ENCODE data around the gene METTL2B.
A peak's percentile ranks its signal among the peaks of the same experiment; 100 is the strongest.
"Not testable (repeated sequence)": the region's sequence is repeated elsewhere in the genome, so short reads cannot be mapped to it uniquely, and the experiment has no call there.

METTL2B gene

DNA sequence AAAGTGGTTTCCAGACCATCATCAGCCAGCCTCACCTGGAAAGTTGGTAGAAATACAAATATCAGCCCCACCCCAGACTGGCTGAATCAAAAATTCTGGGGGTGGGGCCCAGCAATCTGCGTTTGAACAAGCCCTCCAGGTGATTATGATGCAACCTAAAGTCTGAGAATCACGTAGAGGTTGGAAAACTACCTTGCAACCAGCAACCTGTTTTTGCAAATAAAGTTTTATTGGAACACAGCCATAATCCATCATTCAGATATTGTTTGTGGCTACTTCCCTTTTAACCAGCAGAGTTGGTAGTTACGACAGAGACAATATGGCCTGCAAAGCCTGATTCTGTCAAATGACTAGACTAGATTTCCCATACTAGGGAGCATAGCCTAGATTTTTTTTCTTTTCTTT, 49.5 kb downstream of the METTL2B start:
- not testable (repeated sequence) for H3K4me3 Mint-ChIP-seq; ATAC-seq; H3K27ac Mint-ChIP-seq; H3K36me3 Mint-ChIP-seq (ENCODE audit: low read depth); H3K9me3 Mint-ChIP-seq; DNase-seq; H3K27me3 Mint-ChIP-seq
- peaks cover 14% of the 10 kb centered on the region for H3K4me1 Mint-ChIP-seq

DNA sequence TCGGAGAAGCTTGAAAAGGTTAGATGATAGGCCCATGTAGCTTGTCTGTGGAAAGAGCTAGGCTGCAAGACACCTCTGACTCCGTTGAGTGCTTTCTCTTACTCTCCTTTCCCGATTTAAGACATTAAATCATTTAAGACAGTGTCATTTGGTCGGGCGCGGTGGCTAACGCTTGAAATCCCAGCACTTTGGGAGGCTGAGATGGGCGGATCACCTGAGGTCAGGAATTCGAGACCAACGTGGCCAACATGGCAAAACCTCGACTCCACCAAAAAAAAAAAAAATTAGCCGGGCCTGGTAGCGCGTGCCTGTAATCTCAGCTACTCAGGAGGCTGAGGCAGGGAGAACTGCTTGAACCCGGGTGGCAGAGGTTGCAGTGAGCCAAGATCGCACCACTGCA, 52.6 kb downstream of the METTL2B start:
- DNase-seq; H3K36me3 Mint-ChIP-seq (ENCODE audit: low read depth); ATAC-seq; H3K27me3 Mint-ChIP-seq; H3K4me3 Mint-ChIP-seq; H3K9me3 Mint-ChIP-seq; H3K27ac Mint-ChIP-seq: not testable (repeated sequence)
- peaks cover 21% of the 10 kb centered on the region for H3K4me1 Mint-ChIP-seq

DNA sequence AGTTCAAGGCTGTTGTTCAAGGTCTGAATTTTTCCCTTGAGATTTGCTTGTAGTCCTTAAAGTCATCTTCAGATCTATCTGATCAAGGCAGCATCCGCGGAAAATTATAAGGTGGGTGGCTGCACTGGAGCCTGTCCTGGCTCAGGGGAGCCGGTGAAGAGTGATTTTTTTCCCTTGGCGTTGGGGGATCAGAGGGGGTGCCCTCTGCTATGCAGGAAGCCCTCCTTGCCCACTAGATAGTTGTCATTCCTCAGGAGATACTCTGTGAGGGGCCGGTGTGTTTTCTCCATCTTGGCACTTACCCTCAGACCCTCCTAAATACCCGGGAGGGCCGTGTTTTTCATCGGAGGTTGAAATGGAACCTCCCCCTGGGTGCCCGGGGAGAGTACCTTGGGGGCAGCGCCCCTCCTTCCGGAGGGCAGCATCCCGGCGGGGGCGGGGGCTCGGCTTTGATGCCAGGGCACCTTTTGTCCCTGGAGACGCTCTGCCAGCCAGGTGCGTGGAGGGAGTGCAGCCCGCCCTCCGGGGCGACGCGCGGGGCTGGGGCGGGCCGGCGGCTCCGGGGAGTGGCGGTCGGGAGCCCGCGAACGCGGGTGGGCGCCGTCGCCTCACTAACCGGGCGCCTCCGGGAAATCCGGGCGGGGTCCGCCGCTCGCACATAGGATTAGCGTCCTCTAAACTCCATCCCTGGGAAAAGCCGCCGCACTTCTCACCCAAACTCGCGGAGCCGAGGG, 53.7 kb downstream of the METTL2B start:
- Mint-ChIP-seq H3K36me3 (ENCODE audit: low read depth) (peaks cover 12% of the 10 kb centered on the region), H3K4me1 (peaks cover 25% of the 10 kb centered on the region)
- peak; percentile 30 for ATAC-seq

DNA sequence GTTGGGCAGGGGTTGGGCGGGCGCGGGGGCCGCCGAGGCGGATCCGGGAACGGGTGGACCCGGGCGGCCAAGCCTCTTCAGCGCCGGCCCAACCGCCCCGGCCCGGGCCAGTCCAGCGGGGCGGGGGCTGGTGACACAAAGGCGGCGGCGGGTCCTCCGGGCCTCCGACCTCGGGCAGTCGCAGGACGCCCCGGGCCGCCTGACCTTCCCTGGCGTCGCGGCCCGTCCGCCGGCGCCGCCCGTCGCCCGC, 54.2 kb downstream of the METTL2B start:
- Mint-ChIP-seq H3K36me3 (ENCODE audit: low read depth) (peaks cover 12% of the 10 kb centered on the region), H3K4me1 (peaks cover 28% of the 10 kb centered on the region), H3K27ac (no peak overlapping the region), H3K9me3 (no peaks in the 10 kb centered on the region), H3K4me3 (no peak overlapping the region), H3K27me3 (no peaks in the 10 kb centered on the region)
- DNase-seq, result no peak
- no peak for ATAC-seq

More for the DNA sequence above, 53.7 kb downstream of the METTL2B start:
- not testable (repeated sequence) for H3K9me3 Mint-ChIP-seq, H3K27me3 Mint-ChIP-seq
- Mint-ChIP-seq H3K4me3 (peak overlapping the region; percentile 79), H3K27ac (peak overlapping the region; percentile 88)
- peak; percentile 50 for DNase-seq

DNA sequence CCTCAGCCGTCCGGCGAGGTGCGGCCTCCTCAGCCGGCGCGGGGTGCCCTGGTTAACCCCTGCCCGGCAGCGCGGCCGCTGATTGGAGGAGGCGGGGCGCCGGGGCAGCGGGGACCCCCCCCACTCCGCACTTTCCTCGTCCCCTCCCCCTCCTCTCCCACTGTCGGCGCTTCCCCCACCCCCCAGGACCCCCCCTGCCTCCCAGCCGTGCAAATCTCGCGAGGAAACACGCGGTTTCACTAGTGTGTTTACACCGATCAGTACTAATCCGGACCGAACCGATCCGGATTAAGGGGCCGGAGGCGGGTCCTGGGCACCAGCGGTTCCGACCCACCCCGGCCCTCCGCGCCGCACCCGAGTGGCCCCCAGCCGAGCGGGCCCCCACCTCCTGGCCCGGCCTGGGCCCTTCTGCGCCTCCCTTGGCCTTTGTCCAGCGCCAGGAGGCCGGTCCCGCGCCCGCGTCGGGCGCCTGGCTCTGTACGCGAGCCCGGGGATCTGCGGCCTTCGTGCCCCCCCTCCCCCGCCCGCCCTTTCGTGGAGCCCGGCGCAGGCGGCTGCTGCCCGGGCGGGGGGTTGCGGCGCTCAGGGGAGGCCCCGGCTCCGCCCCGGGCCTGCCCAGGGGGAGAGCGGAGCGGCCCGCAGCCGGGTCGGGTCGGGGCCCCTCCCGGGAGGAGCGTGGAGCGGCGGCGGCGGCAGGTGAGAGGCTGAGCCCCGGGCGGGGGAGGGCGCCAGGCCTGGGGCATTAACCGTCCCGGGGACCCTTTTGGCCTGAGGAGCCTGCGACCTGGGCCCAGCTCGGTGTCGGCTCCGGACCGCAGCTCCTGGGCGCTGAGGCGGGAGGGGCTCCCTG, 54.8 kb downstream of the METTL2B start:
- H3K4me3 Mint-ChIP-seq, result peak overlapping the region; percentile 93
- H3K27ac Mint-ChIP-seq, H3K9me3 Mint-ChIP-seq, H3K27me3 Mint-ChIP-seq: not testable (repeated sequence)
- H3K4me1 Mint-ChIP-seq, result peaks cover 28% of the 10 kb centered on the region
- peaks cover 12% of the 10 kb centered on the region for H3K36me3 Mint-ChIP-seq (ENCODE audit: low read depth)
- peak; percentile 84 for ATAC-seq
- peak; percentile 83 for DNase-seq

DNA sequence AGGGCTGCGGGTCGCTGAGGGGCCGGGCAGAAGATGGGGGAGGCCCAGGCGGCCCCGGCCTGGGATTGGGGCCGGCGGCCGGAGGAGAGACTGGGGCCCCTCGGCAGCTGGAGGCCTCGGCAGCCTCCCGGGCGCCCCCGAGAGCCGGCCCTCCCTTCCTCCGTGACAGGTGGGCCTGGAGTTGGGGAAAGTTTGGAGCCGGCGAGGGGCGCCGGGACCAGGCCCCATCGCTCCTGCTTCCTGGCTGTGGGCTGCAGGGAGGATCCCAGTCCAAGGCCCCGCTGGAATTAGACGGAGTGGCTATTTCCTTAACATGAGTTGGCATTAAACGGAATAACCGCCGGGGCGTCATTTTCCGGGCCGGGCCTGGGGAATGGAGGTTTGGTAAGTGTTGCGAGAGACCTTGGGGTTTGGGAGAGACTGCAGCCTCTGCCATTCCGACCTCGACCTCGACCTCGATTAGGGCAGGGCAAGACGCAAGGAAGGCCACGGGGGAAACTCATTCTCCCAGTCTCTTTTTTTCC, 55.5 kb downstream of the METTL2B start:
- not testable (repeated sequence) for H3K27me3 Mint-ChIP-seq, H3K9me3 Mint-ChIP-seq
- Mint-ChIP-seq H3K4me3 (peak overlapping the region; percentile 93), H3K27ac (peak overlapping the region; percentile 96), H3K36me3 (ENCODE audit: low read depth) (peaks cover 14% of the 10 kb centered on the region), H3K4me1 (peaks cover 28% of the 10 kb centered on the region)
- ATAC-seq (peak; percentile 3), DNase-seq (peak; percentile 40)

DNA sequence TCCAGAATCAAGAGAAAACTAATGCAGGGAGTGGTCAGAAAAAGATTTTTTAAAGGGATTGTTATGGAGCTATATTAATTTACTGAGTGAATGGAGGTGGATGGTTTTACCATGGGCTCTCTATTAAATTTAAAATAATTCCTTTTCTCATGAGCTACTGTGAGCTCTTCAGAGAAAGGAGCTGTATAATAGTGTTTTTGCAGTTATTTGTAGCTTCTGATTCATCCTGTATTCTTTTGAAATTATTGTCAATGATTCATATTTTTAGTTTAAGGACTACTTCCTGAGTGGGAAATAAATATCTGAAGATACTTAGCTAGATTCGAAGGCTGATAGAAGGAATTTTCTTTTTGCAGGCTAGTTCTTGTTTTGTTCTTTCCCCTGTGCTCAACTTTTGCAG, 56.4 kb downstream of the METTL2B start:
- H3K9me3 Mint-ChIP-seq, DNase-seq, ATAC-seq, H3K27me3 Mint-ChIP-seq: not testable (repeated sequence)
- H3K27ac Mint-ChIP-seq, result peak overlapping the region; percentile 96
- H3K36me3 Mint-ChIP-seq (ENCODE audit: low read depth), result peaks cover 15% of the 10 kb centered on the region
- H3K4me1 Mint-ChIP-seq, result peaks cover 32% of the 10 kb centered on the region
- H3K4me3 Mint-ChIP-seq, result peak overlapping the region; percentile 93

DNA sequence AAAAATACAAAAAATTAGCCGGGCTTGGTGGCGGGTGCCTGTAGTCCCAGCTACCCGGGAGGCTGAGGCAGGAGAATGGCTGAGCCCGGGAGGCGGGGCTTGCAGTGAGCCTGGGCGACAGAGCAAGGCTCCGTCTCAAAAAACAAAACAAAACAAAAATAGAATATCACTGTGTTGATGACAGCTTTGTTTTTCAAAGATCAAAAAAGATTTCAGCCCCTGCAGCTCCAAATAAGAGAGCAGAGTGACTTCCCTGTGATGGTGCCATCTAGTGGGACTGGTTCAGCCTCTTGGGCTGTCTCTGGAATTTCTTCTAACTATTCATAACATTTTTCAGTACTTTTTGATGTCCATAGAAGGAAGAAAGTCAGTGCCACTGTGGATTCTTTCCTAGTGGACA, 60.9 kb downstream of the METTL2B start:
- H3K4me3 Mint-ChIP-seq, H3K27ac Mint-ChIP-seq, DNase-seq, H3K9me3 Mint-ChIP-seq, H3K27me3 Mint-ChIP-seq: not testable (repeated sequence)
- peaks cover 29% of the 10 kb centered on the region for H3K36me3 Mint-ChIP-seq (ENCODE audit: low read depth)
- peak; percentile 63 for ATAC-seq
- H3K4me1 Mint-ChIP-seq, result peaks cover 30% of the 10 kb centered on the region

DNA sequence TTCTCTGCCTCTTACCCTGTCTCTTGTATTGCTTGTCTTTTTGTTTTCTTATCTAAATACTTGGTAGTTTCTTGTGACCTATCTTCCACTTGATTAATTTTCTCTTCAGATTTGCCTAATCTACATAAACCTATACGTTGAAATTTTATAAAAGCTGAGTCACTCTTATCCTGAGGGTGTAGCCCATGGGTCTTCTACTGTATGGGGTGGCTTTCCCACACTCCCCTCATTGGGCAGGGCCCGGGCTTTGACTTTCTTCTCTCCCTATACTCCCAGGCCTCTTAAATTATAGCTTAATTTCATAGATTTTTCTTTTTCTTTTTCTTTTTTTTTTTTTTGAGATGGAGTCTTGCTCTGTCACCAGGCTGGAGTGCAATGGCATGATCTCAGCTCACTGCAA, 66.0 kb downstream of the METTL2B start:
- not testable (repeated sequence) for DNase-seq, ATAC-seq, H3K27me3 Mint-ChIP-seq, H3K9me3 Mint-ChIP-seq, H3K4me3 Mint-ChIP-seq
- Mint-ChIP-seq H3K4me1 (peaks cover 13% of the 10 kb centered on the region), H3K36me3 (ENCODE audit: low read depth) (peaks cover 26% of the 10 kb centered on the region), H3K27ac (peak overlapping the region; percentile 55)

DNA sequence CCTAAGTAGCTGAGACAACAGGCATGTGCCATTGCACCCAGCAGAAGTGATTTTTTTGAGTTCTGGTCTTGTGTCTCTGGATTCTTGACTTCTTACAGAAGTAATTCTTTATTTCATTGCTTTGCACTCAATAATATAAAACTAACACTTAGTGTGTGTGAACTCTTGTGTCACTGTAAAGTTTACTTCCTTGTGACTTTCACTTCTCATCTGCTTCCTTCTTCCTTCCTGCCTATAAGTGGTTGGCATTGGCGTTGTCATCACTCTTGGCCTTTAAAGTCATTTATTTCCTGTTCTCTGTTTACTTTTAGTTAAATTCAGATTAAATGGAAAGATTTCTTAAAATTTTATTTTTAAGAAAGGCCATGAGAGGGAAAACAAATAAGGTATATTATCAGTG, 66.8 kb downstream of the METTL2B start:
- H3K4me1 Mint-ChIP-seq, H3K9me3 Mint-ChIP-seq, H3K4me3 Mint-ChIP-seq, H3K27ac Mint-ChIP-seq, DNase-seq, H3K27me3 Mint-ChIP-seq: not testable (repeated sequence)
- ATAC-seq, result peak; percentile 40
- H3K36me3 Mint-ChIP-seq (ENCODE audit: low read depth), result peaks cover 25% of the 10 kb centered on the region

DNA sequence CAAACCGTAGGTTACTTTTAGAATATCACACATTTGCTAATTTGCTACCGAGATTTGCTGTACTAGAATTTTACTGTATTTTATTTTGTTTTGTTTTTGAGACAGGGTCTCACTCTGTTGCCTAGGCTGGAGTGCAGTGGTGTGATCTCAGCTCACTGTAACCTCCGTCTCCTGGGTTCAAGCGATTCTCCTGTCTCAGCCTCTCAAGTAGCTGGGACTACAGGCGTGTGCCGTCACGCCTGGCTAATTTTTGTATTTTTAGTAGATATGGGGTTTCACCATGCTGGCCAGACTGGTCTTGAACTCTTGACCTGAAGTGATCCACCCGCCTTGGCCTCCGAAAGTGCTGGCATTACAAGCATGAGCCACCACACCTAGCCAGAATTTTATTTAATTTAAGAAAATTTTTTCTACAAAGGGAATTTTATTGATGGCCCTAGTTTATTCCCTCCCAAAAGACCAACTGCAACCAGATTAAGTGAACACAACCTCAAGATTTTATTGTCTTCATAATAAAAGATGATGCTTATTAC, 69.8 kb downstream of the METTL2B start:
- not testable (repeated sequence) for ATAC-seq, H3K27me3 Mint-ChIP-seq, H3K9me3 Mint-ChIP-seq, H3K27ac Mint-ChIP-seq, H3K4me3 Mint-ChIP-seq, DNase-seq
- peaks cover 16% of the 10 kb centered on the region for H3K36me3 Mint-ChIP-seq (ENCODE audit: low read depth)
- H3K4me1 Mint-ChIP-seq, result peaks cover 11% of the 10 kb centered on the region

DNA sequence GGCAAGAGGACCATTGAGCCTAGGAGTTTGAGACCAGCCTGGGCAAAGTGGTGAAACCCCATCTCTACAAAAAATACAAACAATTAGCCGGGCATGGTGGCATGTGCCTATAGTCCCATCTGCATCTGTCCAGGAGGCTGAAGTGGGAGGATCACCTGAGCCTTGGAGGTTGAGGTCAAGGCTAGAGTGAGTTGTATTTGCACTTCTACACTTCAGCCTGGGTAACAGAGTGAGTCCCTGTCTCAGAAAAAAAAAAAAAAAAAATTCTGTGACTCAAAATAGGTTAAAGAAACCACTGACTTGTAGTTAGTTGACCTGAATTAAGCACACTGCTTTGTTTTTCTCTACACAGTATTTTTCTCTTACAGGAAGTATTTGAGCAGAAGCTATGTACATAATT, 74.4 kb downstream of the METTL2B start:
- peaks cover 11% of the 10 kb centered on the region for H3K36me3 Mint-ChIP-seq (ENCODE audit: low read depth)
- no peak overlapping the region for H3K27ac Mint-ChIP-seq
- no peak for DNase-seq
- H3K27me3 Mint-ChIP-seq, result no peaks in the 10 kb centered on the region
- ATAC-seq, result peak; percentile 68
- H3K4me3 Mint-ChIP-seq, result no peak overlapping the region
- H3K4me1 Mint-ChIP-seq, result peaks cover 7% of the 10 kb centered on the region
- no peaks in the 10 kb centered on the region for H3K9me3 Mint-ChIP-seq

DNA sequence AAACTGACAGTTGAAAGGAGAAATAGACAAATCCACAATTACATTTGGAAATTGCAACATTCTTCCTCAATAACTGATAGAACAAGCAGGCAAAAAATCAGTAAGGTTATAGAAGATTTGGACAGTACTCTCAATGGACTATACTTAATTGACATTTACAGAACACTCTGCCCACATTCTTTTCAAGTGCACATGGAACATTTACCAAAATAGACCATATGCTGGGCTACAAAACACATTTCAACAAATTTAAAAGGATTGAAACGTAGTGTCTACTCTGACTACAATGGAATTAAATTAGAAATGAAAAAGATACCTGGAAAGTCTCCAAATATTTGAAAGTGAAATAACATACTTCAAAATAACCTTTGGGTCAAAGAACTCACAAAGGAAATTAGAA, 77.8 kb downstream of the METTL2B start:
- H3K36me3 Mint-ChIP-seq (ENCODE audit: low read depth); H3K4me3 Mint-ChIP-seq; ATAC-seq: not testable (repeated sequence)

More for the DNA sequence above, 77.8 kb downstream of the METTL2B start:
- H3K27ac Mint-ChIP-seq, H3K27me3 Mint-ChIP-seq, H3K4me1 Mint-ChIP-seq, DNase-seq, H3K9me3 Mint-ChIP-seq: not testable (repeated sequence)

All from activated naive CD8-positive, alpha-beta T cell treated with anti-CD3 and anti-CD28 coated beads, Interleukin-2, amount 50 U/mL, for 24 hours (primary cell).